H1 (cell line): ENCODE results near the gene HDLBP. TPM values are rescaled to one million over a fixed set of nuclear protein-coding genes. Genes with fewer than 3 reads are reported as not detected.

Experiments
- CTCF ChIA-PET: fragments of 300-600 bp; sonication (Branson Sonifier 250); formaldehyde crosslinking; loops from one replicate; lab custom pipeline; 2021; ENCODE audit not compliant: partially characterized antibody; lab: Charles Lee
- POLR2A ChIA-PET: fragments of 300-600 bp; sonication (Branson Sonifier 250); formaldehyde crosslinking; loops from one replicate; lab custom pipeline; 2021; ENCODE audit warnings: inconsistent platforms; ENCODE audit not compliant: partially characterized antibody; lab: Charles Lee
- DNase-seq, 2 experiments: peaks; one replicate each; pipeline versions ENCODE4 v3.0.0 to v3.0.0-alpha.2; 2010 to 2022; ENCODE audit warnings: low spot score in 2 of 2, low read depth in 1 of 2, mixed read lengths in 1 of 2
- FAIRE-seq: peaks from 2 replicates; lab custom pipeline; 2011; peaks lifted over from hg19 to GRCh38; lab: Jason Lieb, UNC
- H2AFZ ChIP-seq: 2 replicates; pipeline ENCODE4 v1.8.1; 2012; ENCODE audit warnings: low read length, inconsistent platforms
- H2AK5ac ChIP-seq: 2 replicates; pipeline ENCODE4 v1.6.1; 2013; ENCODE audit warnings: low read depth, low read length
- H2BK120ac ChIP-seq: replicated peaks from 2 replicates; pipeline ENCODE3; 2013; ENCODE audit warnings: low read depth, low read length, inconsistent platforms
- H2BK12ac ChIP-seq: 2 replicates; pipeline ENCODE4 v1.6.1; 2013; ENCODE audit warnings: low read depth, low read length
- H2BK15ac ChIP-seq: 2 replicates; pipeline ENCODE4 v1.6.1; 2013; ENCODE audit warnings: low read length
- H2BK20ac ChIP-seq: 2 replicates; pipeline ENCODE4 v1.6.1; 2013; ENCODE audit warnings: low read length
- H2BK5ac ChIP-seq: 2 replicates; pipeline ENCODE4 v1.6.1; 2013; ENCODE audit warnings: low read depth, low read length
- H3K14ac ChIP-seq: 2 replicates; pipeline ENCODE4 v1.6.1; 2013; ENCODE audit warnings: inconsistent platforms; ENCODE audit not compliant: insufficient read length
- H3K18ac ChIP-seq: 2 replicates; pipeline ENCODE4 v1.6.1; 2013; ENCODE audit warnings: low read length; ENCODE audit errors: extremely low read depth
- H3K23ac ChIP-seq: 2 replicates; pipeline ENCODE4 v1.6.1; 2013; ENCODE audit warnings: inconsistent platforms; ENCODE audit not compliant: insufficient read length
- H3K23me2 ChIP-seq: 2 replicates; pipeline ENCODE4 v1.6.1; 2013; ENCODE audit warnings: low read depth, low read length
- H3K27ac ChIP-seq: 2 replicates; pipeline ENCODE4 v1.6.1; 2011; ENCODE audit warnings: low read depth, low read length, inconsistent platforms
- H3K27me3 ChIP-seq, 4 experiments: replicated peaks in 1 of 4; 1 replicate in 1 of 4; 2 replicates in 3 of 4; pipeline versions ENCODE4 v1.6.1 to v1.8.1; 2011 to 2013; ENCODE audit warnings: low read length in 3 of 4, mild to moderate bottlenecking in 3 of 4, inconsistent platforms in 2 of 4, mixed read lengths in 2 of 4, moderate library complexity in 1 of 4; ENCODE audit not compliant: control insufficient read depth in 3 of 4, insufficient read depth in 3 of 4; ENCODE audit errors: extremely low read depth in 1 of 4
- H3K36me3 ChIP-seq, 4 experiments: 2 replicates each; pipeline versions ENCODE4 v1.6.1 to v1.8.1; 2011 to 2013; ENCODE audit warnings: mild to moderate bottlenecking in 4 of 4, low read length in 3 of 4, moderate library complexity in 2 of 4, control low read depth in 1 of 4, inconsistent platforms in 1 of 4; ENCODE audit not compliant: insufficient read depth in 4 of 4, control insufficient read depth in 2 of 4
- H3K4ac ChIP-seq: replicated peaks from 2 replicates; pipeline ENCODE3; 2013; ENCODE audit warnings: low read length, low read depth, mixed read lengths, inconsistent platforms; ENCODE audit not compliant: insufficient read length
- H3K4me1 ChIP-seq, 4 experiments: replicated peaks in 1 of 4; 1 replicate in 1 of 4; 2 replicates in 3 of 4; pipeline versions ENCODE4 v1.6.1 to v1.8.1; 2011 to 2013; ENCODE audit warnings: low read length in 3 of 4, inconsistent platforms in 2 of 4, mixed read lengths in 1 of 4; ENCODE audit not compliant: insufficient read depth in 4 of 4, control insufficient read depth in 3 of 4
- H3K4me2 ChIP-seq, 2 experiments: 2 replicates each; pipeline versions ENCODE4 v1.6.1 to v1.8.1; 2011 to 2013; ENCODE audit warnings: low read depth in 2 of 2, low read length in 2 of 2, control low read depth in 1 of 2, inconsistent platforms in 1 of 2, mild to moderate bottlenecking in 1 of 2; ENCODE audit not compliant: insufficient read depth in 1 of 2
- H3K4me3 ChIP-seq, 4 experiments: fragments of 200-600, 300-600 bp in 1 of 4; sonication (generic), shearing (Covaris generic), sonication (Bioruptor Twin) in 1 of 4; 2 replicates each; pipeline versions ENCODE4 v1.5.1 to v1.8.1; 2011 to 2016; ENCODE audit warnings: low read length in 4 of 4, low read depth in 3 of 4, control low read depth in 2 of 4, inconsistent platforms in 2 of 4, mild to moderate bottlenecking in 2 of 4, mixed read lengths in 1 of 4, moderate library complexity in 1 of 4; ENCODE audit not compliant: insufficient read depth in 2 of 4; ENCODE audit errors: extremely low read depth in 1 of 4
- H3K56ac ChIP-seq: replicated peaks from 2 replicates; pipeline ENCODE3; 2013; ENCODE audit warnings: low read depth, mild to moderate bottlenecking, mixed read lengths, low read length, inconsistent platforms; ENCODE audit not compliant: insufficient read length
- H3K79me1 ChIP-seq: 2 replicates; pipeline ENCODE4 v1.6.1; 2013; ENCODE audit warnings: low read depth, low read length, control low read depth
- H3K79me2 ChIP-seq, 2 experiments: 2 replicates each; pipeline versions ENCODE4 v1.6.1 to v1.8.1; 2012 to 2013; ENCODE audit warnings: low read length in 2 of 2, mild to moderate bottlenecking in 2 of 2, inconsistent platforms in 1 of 2; ENCODE audit not compliant: insufficient read depth in 2 of 2, control insufficient read depth in 1 of 2
- H3K9ac ChIP-seq, 4 experiments: replicated peaks in 1 of 4; 1 replicate in 1 of 4; 2 replicates in 3 of 4; pipeline versions ENCODE4 v1.6.1 to v1.8.1; 2011 to 2013; ENCODE audit warnings: low read depth in 3 of 4, low read length in 3 of 4, control low read depth in 2 of 4, mild to moderate bottlenecking in 2 of 4, moderate library complexity in 2 of 4, inconsistent platforms in 1 of 4; ENCODE audit errors: extremely low read depth in 1 of 4
- H3K9me3 ChIP-seq, 2 experiments: 2 replicates each; pipeline versions ENCODE4 v1.6.1 to v1.8.1; 2012 to 2013; ENCODE audit warnings: mild to moderate bottlenecking in 2 of 2, moderate library complexity in 2 of 2, control low read depth in 1 of 2, inconsistent platforms in 1 of 2, low read depth in 1 of 2, low read length in 1 of 2, mixed read lengths in 1 of 2; ENCODE audit not compliant: insufficient read depth in 2 of 2
- H4K20me1 ChIP-seq, 2 experiments: replicated peaks in 1 of 2; 2 replicates each; pipeline versions ENCODE3 to v1.8.1; 2011 to 2013; ENCODE audit warnings: inconsistent platforms in 2 of 2, low read length in 2 of 2, mild to moderate bottlenecking in 1 of 2; ENCODE audit not compliant: insufficient read depth in 2 of 2, control insufficient read depth in 1 of 2
- H4K5ac ChIP-seq: 2 replicates; pipeline ENCODE4 v1.6.1; 2013; ENCODE audit warnings: low read length, low read depth, mixed read lengths, inconsistent platforms; ENCODE audit not compliant: insufficient read length
- H4K8ac ChIP-seq: 2 replicates; pipeline ENCODE4 v1.8.0; 2013; ENCODE audit warnings: mild to moderate bottlenecking, moderate library complexity, low read length, inconsistent platforms; ENCODE audit not compliant: insufficient read depth; ENCODE audit errors: extremely low read depth
- H4K91ac ChIP-seq: replicated peaks from 2 replicates; pipeline ENCODE3; 2013; ENCODE audit warnings: low read length, mixed read lengths, inconsistent platforms; ENCODE audit not compliant: insufficient read length
- CTCF ChIP-seq, 3 experiments: IDR thresholded peaks; 1 replicate in 2 of 3; 2 replicates in 1 of 3; pipeline versions ENCODE4 v1.5.1 to v1.6.1; 2011; ENCODE audit warnings: low read length in 3 of 3, mild to moderate bottlenecking in 3 of 3, inconsistent platforms in 2 of 3, low read depth in 1 of 3, moderate library complexity in 1 of 3; ENCODE audit not compliant: insufficient read depth in 1 of 3; ENCODE audit errors: control extremely low read depth in 1 of 3
- RAD21 ChIP-seq, 2 experiments: IDR thresholded peaks in 1 of 2; conservative IDR thresholded peaks in 1 of 2; 2 replicates each; pipeline ENCODE4 v1.6.1; 2011; ENCODE audit warnings: low read depth in 2 of 2, low read length in 2 of 2, improper control_type of control experiment in 1 of 2, inconsistent platforms in 1 of 2, mild to moderate bottlenecking in 1 of 2, moderate library complexity in 1 of 2
- WGBS, 2 experiments: shearing (Covaris generic) in 1 of 2; methylation state at CpG; one replicate each; pipeline versions ENCODE4 v1.1.6 to v1.1.7; 2013 to 2015; ENCODE audit warnings: low lambda C conversion rate in 2 of 2, mixed read lengths in 2 of 2, inconsistent platforms in 1 of 2, low coverage in 1 of 2, missing lambda C conversion rate in 1 of 2; ENCODE audit not compliant: insufficient replicate concordance in 2 of 2, insufficient coverage in 1 of 2, insufficient read length in 1 of 2; ENCODE audit errors: extremely low coverage in 1 of 2, missing lambda C conversion rate in 1 of 2; 5-methylcytosine and 5-hydroxymethylcytosine counted together
- polyA plus RNA-seq, 7 experiments: library from polyadenylated mRNA; depleted of rRNA in 3 of 7; stranded (reverse) in 5 of 7; unstranded in 2 of 7; fragments of >200 nt in 5 of 7; fragments of 200-250 nt in 2 of 7; gene quantifications; 1 replicate in 5 of 7; 2 replicates in 1 of 7; 4 replicates in 1 of 7; pipeline versions ENCODE4 v1.2.1 to v1.2.3, GENCODE V29; 2011 to 2013; ENCODE audit warnings: missing spikeins in 2 of 7, mixed read lengths in 2 of 7
- total RNA-seq: library from RNA; stranded (reverse); fragmentation: NEBNext Ultra II Directional; extraction: Animal tissue kit (Norgen Biotek cat#: 25700); gene quantifications from 2 replicates; pipeline ENCODE4 v1.2.1, GENCODE V29; 2021
- TF ChIP-seq, protein P1 (sequence below): IDR thresholded peaks from 2 replicates; pipeline ENCODE4 v1.6.1; 2011; ENCODE audit warnings: low read length, improper control_type of control experiment

Gene HDLBP
- total and polyA plus RNA-seq, 2 of the 8 experiments (the other 6 are each of a cell fraction or from before 2014, with no cell fraction given) = 185 to 360 TPM

GRCh38 chr2:241267249-241268067 is 48.0 kb downstream of the HDLBP start:
- no peak for FAIRE-seq

More at GRCh38 chr2:241267249-241268067, 48.0 kb downstream of the HDLBP start:
- Histone ChIP-seq H2AFZ (no peak overlapping the region), H3K56ac (no peak overlapping the region), H2BK12ac (no peak overlapping the region), H4K5ac (no peak overlapping the region), H2BK15ac (no peak overlapping the region), H4K8ac (no peak overlapping the region), H2BK20ac (no peak overlapping the region), H4K91ac (no peak overlapping the region), H3K4me1 (peaks cover 0 to 3% (median 1%) of the 10 kb centered on the region in 4 experiments; a peak in 4 of 7 replicates), H3K4me2 (no peak overlapping the region)
- TF ChIP-seq CTCF (IDR thresholded peaks at IDR 0.05; ENCODE audit: control extremely low read depth in 1 of 3, insufficient read depth in 1 of 3, low read depth in 1 of 3, low read length in 3 of 3) = peak; percentile 8 to 21 (median 14); a peak in 3 of 4 replicates
- TF ChIP-seq, protein P1, sequence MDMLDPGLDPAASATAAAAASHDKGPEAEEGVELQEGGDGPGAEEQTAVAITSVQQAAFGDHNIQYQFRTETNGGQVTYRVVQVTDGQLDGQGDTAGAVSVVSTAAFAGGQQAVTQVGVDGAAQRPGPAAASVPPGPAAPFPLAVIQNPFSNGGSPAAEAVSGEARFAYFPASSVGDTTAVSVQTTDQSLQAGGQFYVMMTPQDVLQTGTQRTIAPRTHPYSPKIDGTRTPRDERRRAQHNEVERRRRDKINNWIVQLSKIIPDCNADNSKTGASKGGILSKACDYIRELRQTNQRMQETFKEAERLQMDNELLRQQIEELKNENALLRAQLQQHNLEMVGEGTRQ = no peak
- peak in 1 of 2 experiments; percentile 31; a peak in 2 of 4 replicates for TF ChIP-seq RAD21 (IDR thresholded peaks at IDR 0.05 in 1 of 2, conservative IDR thresholded peaks at IDR 0.05 in 1 of 2; ENCODE audit: low read depth in 2 of 2, low read length in 2 of 2)
- TF ChIP-seq, all 59 proteins: peak for 2
- H3K27ac ChIP-seq = no peak overlapping the region
- peaks cover 10 to 46% of the 10 kb centered on the region in 2 experiments for H3K79me2 ChIP-seq
- H3K14ac ChIP-seq = no peak overlapping the region
- WGBS, 2 experiments = 81% methylated on average over 11 of the region's 12 CpGs; no CpG with 5 or more reads in 1 of the 2 experiments
- no peak overlapping the region for H3K18ac ChIP-seq
- peaks cover 5% of the 10 kb centered on the region; the same call in 1 of the 2 replicates for H3K23me2 ChIP-seq
- DNase-seq = no peak
- no peak overlapping the region for H2AK5ac ChIP-seq
- H3K9me3 ChIP-seq = no peaks in the 10 kb centered on the region
- H3K4me3 ChIP-seq = no peak overlapping the region
- no peak overlapping the region for H2BK120ac ChIP-seq
- no peak overlapping the region for H3K23ac ChIP-seq
- no peaks in the 10 kb centered on the region for H3K27me3 ChIP-seq
- H3K36me3 ChIP-seq = peaks cover 13 to 43% (median 19%) of the 10 kb centered on the region in 4 experiments; a peak in 7 of 8 replicates
- peaks cover 28% of the 10 kb centered on the region for H3K79me1 ChIP-seq
- no peak overlapping the region; a peak in 1 of 7 replicates for H3K9ac ChIP-seq
- H2BK5ac ChIP-seq = no peak overlapping the region
- no peak overlapping the region for H3K4ac ChIP-seq
- peaks cover 12 to 46% of the 10 kb centered on the region in 2 experiments for H4K20me1 ChIP-seq
- ChIA-PET CTCF (interaction anchor here (0.9 to 2.0 kb wide), 8 partner anchors 9 to 189 kb away, joined by 3 to 7 read pairs (median 4); no protein-coding TSS in a partner anchor), POLR2A (interaction anchor here (0.6 to 3.0 kb wide), 8 partner anchors 11 to 118 kb away, joined by 3 to 9 read pairs (median 4); partner anchors contain the start of genes HDLBP and PASK)
